ENCODE measurements around the gene CD79A.

DNA sequence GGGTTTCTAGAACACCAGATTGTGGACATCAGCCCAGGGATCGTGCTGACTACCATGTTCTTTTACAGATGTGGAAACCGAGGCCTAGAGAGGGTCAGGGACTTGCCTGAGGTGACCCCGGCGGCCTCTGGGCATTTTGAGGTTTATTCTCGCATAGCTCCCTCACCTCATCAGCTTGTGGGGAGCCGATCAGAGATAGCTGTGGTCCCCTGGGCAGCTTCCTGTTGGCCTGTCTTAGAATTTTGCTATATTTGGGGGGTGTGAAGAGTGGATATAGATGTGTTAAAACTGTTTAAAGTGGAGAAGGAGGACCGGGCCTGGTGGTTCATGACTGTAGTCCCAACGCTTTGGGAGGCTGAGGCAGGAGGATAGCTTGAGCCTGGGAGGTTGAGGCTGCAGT lies 12.8 kb downstream of the CD79A start:
- TF ChIP-seq POLR2A (IDR thresholded peaks at IDR 0.05) (no peak), POLR2AphosphoS5 (IDR thresholded peaks at IDR 0.05) (no peak), EP300 (IDR thresholded peaks at IDR 0.05) (no peak)
- TF ChIP-seq, protein P1, sequence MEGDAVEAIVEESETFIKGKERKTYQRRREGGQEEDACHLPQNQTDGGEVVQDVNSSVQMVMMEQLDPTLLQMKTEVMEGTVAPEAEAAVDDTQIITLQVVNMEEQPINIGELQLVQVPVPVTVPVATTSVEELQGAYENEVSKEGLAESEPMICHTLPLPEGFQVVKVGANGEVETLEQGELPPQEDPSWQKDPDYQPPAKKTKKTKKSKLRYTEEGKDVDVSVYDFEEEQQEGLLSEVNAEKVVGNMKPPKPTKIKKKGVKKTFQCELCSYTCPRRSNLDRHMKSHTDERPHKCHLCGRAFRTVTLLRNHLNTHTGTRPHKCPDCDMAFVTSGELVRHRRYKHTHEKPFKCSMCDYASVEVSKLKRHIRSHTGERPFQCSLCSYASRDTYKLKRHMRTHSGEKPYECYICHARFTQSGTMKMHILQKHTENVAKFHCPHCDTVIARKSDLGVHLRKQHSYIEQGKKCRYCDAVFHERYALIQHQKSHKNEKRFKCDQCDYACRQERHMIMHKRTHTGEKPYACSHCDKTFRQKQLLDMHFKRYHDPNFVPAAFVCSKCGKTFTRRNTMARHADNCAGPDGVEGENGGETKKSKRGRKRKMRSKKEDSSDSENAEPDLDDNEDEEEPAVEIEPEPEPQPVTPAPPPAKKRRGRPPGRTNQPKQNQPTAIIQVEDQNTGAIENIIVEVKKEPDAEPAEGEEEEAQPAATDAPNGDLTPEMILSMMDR (IDR thresholded peaks at IDR 0.05) = no peak
